ENCODE results near the gene VTN.

Gene VTN

DNA sequence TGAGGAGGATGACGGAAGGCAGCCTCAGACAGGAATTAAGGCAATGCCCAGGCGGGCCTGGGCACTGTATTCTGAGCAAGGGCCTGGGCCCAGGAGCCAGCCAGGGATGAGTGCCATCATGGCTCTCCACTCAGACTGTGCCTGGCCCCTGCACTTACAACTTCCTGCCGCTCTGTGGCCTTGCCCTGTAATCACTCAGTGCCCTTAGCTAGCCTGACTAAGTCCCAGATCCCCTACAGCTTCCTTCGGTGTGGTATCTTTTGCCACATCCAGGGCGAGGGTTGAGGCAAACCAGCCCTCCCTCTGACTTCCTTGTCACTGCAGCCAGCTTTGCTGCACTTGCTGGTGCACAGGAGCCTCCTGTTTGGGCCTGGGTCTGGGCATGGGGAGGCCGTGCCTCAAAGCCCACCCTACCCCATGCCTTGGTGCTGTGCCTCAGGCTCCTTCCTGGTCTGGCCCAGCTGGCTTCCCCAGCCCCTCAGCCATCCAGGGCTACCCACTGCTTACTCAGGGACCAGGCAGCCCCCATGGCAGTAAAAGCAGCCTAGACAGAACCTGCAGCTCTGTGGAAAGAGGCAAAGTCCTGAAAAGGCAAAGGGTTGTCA, 26.6 kb upstream of the VTN start:
- TF ChIP-seq, protein P1, sequence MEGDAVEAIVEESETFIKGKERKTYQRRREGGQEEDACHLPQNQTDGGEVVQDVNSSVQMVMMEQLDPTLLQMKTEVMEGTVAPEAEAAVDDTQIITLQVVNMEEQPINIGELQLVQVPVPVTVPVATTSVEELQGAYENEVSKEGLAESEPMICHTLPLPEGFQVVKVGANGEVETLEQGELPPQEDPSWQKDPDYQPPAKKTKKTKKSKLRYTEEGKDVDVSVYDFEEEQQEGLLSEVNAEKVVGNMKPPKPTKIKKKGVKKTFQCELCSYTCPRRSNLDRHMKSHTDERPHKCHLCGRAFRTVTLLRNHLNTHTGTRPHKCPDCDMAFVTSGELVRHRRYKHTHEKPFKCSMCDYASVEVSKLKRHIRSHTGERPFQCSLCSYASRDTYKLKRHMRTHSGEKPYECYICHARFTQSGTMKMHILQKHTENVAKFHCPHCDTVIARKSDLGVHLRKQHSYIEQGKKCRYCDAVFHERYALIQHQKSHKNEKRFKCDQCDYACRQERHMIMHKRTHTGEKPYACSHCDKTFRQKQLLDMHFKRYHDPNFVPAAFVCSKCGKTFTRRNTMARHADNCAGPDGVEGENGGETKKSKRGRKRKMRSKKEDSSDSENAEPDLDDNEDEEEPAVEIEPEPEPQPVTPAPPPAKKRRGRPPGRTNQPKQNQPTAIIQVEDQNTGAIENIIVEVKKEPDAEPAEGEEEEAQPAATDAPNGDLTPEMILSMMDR (IDR thresholded peaks at IDR 0.05; ENCODE audit: low read length, missing control alignments), result no peak
- H3K4me3 ChIP-seq (replicated peaks; ENCODE audit: low read depth, low read length), result no peak overlapping the region
- DNase-seq (ENCODE audit: low read depth), result no peak

DNA sequence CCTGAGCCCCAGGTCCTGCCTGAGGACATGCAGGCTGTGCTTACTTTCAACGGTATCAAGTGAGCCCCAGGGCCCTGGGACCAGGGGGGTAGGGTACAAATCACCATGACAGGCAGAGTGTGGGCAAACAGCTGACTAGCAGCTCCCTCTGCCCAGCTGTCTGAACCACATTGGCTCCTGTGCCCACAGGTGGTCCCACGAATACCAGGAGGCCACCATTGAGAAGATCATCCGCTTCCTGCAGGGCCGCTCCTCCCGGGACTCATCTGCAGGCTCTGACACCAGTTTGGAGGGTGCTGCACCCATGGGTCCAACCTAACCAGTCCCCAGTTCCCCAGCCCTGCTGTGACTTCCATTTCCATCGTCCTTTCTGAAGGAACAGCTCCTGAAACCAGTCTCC, 25.9 kb upstream of the VTN start:
- DNase-seq (ENCODE audit: low read depth), result no peak
- TF ChIP-seq, protein P1 (IDR thresholded peaks at IDR 0.05; ENCODE audit: low read length, missing control alignments), result no peak
- H3K4me3 ChIP-seq (replicated peaks; ENCODE audit: low read depth, low read length), result no peak overlapping the region

DNA sequence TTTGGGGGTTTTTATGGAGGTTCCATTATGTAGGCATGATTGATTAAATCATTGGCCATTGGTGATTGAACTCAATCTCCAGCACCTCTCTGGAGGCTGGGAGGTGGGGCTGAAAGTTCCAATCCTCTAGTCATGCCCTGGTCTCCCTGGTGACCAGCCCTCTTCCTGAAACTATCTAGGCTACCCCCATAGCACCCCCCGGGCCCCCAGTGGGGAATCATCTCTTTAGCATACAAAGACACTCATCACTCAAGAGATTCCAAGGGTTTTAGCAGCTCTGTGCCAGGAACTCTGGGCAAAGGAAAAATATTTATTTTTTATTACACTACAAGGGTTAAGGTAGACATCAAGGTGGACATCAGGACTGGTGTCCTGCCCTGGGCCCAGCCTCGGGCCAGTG, 25.3 kb upstream of the VTN start:
- no peak overlapping the region for H3K4me3 ChIP-seq (replicated peaks; ENCODE audit: low read depth, low read length)

DNA sequence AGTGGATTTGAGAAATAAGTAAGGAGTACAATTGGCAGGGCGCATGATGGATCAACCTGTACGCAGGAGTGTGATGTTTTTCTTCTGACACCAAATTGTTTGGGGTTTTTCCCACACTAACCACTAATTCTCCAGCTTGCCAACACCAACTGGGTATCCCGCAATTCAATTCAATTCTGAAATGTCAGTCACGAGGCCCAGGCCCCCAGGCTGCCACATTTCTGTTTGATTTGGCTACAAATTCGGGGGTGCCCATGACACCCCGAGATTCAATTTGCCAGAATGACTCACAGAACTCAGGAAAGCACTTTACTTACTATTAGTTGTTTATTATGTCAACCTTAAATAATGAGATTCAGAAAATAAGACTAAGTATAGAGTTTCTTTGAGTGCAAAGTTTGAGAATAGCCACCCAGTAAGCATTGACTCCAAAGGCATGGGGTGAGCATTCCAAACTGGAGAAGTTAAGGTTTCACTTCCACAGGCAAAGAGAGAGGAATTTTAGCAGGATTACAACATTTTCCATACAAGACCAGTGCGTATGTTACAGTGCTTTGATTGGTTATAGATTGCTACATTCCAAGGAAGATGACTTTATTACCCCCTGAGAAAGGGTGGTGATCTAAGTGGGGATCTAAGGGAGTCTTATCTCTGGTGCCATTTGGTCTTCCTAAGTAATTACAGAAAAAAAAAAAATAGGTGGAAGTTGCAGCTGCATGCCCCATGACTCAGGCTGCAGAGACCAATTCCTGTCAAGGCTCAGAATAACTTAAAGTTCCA, 24.4 kb upstream of the VTN start:
- no peak overlapping the region for H3K4me3 ChIP-seq (replicated peaks; ENCODE audit: low read depth, low read length)
- peak; percentile 28 for DNase-seq (ENCODE audit: low read depth)
- TF ChIP-seq, protein P1 (IDR thresholded peaks at IDR 0.05; ENCODE audit: low read length, missing control alignments), result no peak

More for the DNA sequence above, 25.3 kb upstream of the VTN start:
- TF ChIP-seq, protein P1 (IDR thresholded peaks at IDR 0.05; ENCODE audit: low read length, missing control alignments), result no peak
- DNase-seq (ENCODE audit: low read depth), result no peak

DNA sequence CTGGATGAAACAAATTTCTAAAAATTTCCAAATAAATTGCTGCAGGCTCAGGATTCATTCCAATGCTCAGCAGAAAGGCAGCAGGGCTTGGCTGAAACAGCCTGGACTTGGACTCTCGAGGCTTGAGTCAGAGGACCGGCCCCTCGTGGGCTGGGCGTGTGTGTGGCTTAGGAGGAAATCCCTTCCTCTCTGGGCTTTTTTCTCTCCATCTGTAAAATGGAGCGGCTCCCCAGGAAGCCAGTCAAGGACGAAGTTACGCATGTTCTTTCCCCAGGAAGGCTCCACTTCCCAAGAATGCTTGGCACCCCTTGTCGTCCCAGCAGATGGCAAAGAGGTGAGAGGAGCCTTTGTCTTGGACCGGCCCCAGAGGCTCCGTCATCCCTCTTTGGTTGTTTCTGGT, 22.4 kb upstream of the VTN start:
- TF ChIP-seq, protein P1 (IDR thresholded peaks at IDR 0.05; ENCODE audit: low read length, missing control alignments), result no peak
- H3K4me3 ChIP-seq (replicated peaks; ENCODE audit: low read depth, low read length), result no peak overlapping the region
- DNase-seq (ENCODE audit: low read depth), result no peak

DNA sequence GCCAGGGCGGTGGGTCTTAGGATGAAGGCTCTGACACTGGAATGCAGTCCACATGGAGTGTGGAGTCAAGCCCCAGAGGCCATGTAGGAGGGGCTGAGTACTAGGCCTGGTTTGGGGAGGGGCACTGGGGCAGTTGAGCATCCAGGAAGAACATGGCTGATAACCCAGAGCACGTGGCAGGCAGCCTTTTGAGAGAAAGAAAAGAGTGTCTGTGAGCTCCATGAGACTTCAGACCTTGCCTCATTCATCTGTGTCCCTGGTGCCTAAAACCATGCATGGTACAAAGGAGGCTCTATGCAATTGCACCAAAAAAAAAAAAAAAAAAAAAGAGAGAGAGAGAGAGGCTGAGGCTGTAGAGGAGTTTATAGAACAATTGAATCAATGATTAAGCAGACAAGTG, 21.3 kb upstream of the VTN start:
- H3K4me3 ChIP-seq (replicated peaks; ENCODE audit: low read depth, low read length), result no peak overlapping the region
- no peak for DNase-seq (ENCODE audit: low read depth)
- TF ChIP-seq, protein P1 (IDR thresholded peaks at IDR 0.05; ENCODE audit: low read length, missing control alignments), result no peak
